Neural crest cell (in vitro differentiated cells): ENCODE results near the gene DDA1. TPM values are rescaled to one million over a fixed set of nuclear protein-coding genes. Genes with fewer than 3 reads are reported as not detected.

Experiments
- DNase-seq: peaks from one replicate; pipeline ENCODE4 v3.0.0; 2021; ENCODE audit warnings: low read depth, mixed read lengths, low spot score
- H3K27ac Mint-ChIP-seq: one replicate; pipeline ENCODE4 v1.8.0; 2021; ENCODE audit warnings: mild to moderate bottlenecking, mixed read lengths; ENCODE audit not compliant: unreplicated experiment
- H3K27me3 Mint-ChIP-seq: 2 replicates; pipeline ENCODE4 v1.8.0; 2021; ENCODE audit warnings: low read depth, mild to moderate bottlenecking, mixed read lengths
- H3K36me3 Mint-ChIP-seq: 2 replicates; pipeline ENCODE4 v1.8.0; 2021; ENCODE audit warnings: low read depth, mild to moderate bottlenecking, mixed read lengths
- H3K4me1 Mint-ChIP-seq: 2 replicates; pipeline ENCODE4 v1.8.0; 2021; ENCODE audit warnings: mixed read lengths
- H3K4me3 Mint-ChIP-seq: one replicate; pipeline ENCODE4 v1.8.0; 2021; ENCODE audit warnings: mild to moderate bottlenecking, mixed read lengths
- H3K9me3 Mint-ChIP-seq: 2 replicates; pipeline ENCODE4 v1.8.0; 2021; ENCODE audit warnings: mixed read lengths
- CTCF ChIP-seq: fragments of 200-600 bp; sonication (generic); conservative IDR thresholded peaks from 2 replicates; pipeline ENCODE4 v1.5.0; 2021; ENCODE audit warnings: antibody characterized with exemption, mild to moderate bottlenecking
- long read RNA-seq: library from polyadenylated mRNA; unstranded; transcript quantifications from one replicate; pipeline ENCODE4 v2.0.0, GENCODE V29; 2020
- total RNA-seq: library from RNA; stranded (reverse); gene quantifications from 2 replicates; pipeline ENCODE4 v1.2.1, GENCODE V29; 2021

Gene DDA1
- 44.9 and 49.9 TPM in 2 replicates for total RNA-seq
- long read RNA-seq, partial matches to known transcripts = 1 of 1 reads
- long read RNA-seq, other reads (novel, unspliced or antisense) = 0 of 1 reads

DNA sequence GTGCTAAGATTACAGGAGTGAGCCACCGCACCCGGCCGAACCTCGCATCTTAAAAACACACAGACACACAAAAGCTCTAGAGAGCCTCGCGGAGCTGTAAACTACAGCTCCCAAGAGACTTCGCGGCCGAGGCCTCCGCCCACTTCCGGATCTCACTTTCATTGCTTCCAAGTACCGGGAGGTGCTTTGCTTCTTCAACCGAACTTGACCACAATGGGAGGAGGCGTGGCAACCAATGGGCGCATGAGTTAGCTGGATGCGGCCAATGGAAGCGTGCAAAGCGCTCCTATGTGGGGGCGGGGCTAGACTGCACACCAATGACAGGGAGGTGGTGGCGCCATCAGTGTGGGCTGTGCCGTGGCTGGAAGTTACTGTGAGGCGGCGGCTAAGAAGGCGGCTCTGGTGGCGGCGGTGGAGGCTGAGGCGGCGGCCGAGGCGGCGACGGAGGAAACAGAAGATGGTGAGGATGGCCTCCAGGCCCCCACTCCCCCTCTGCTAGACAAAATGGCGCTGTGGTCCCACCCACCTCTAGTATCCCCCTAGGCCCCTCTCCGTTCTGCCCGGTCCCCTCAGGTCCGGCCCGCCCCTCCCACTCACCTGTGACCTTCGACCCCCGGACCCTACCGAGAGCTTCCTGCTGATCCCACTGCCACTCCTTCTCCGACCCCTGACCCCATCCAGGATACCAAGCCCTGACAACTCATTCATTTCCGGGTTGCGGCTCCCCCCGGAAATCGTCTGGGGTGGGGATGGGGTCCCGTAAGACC is at the start of gene DDA1:
TSS of gene DDA1 (plus strand) at position 366 of the 767 bp plus-strand sequence. CDS start at position 458, 92 bp downstream.
- Mint-ChIP-seq H3K27me3 (peaks cover 3% of the 10 kb centered on the region), H3K4me1 (peaks cover 47% of the 10 kb centered on the region), H3K9me3 (no peaks in the 10 kb centered on the region), H3K27ac (peak within 1 kb of the TSS; percentile 73), H3K36me3 (no peaks in the 10 kb centered on the region), H3K4me3 (peak within 1 kb of the TSS; percentile 97)
- DNase-seq = peak; percentile 96
- no peak for TF ChIP-seq CTCF

GRCh38 chr19:17259934-17260333 is 49.4 kb upstream of the DDA1 start:
- DNase-seq = no peak
- no peaks in the 10 kb centered on the region for H3K9me3 Mint-ChIP-seq
- H3K36me3 Mint-ChIP-seq = no peaks in the 10 kb centered on the region
- no peak for TF ChIP-seq CTCF
- peaks cover 6% of the 10 kb centered on the region for H3K4me1 Mint-ChIP-seq
- H3K27me3 Mint-ChIP-seq = peaks cover 2% of the 10 kb centered on the region
- no peak overlapping the region for H3K4me3 Mint-ChIP-seq
- H3K27ac Mint-ChIP-seq = no peak overlapping the region

GRCh38 chr19:17260842-17261325 is 48.5 kb upstream of the DDA1 start:
- Mint-ChIP-seq H3K4me3 (no peak overlapping the region), H3K27me3 (peaks cover 2% of the 10 kb centered on the region), H3K4me1 (peaks cover 6% of the 10 kb centered on the region), H3K9me3 (no peaks in the 10 kb centered on the region), H3K27ac (peak overlapping the region; percentile 52), H3K36me3 (no peaks in the 10 kb centered on the region)
- DNase-seq = peak; percentile 88
- TF ChIP-seq CTCF = peak; percentile 98

- H3K4me1 Mint-ChIP-seq = peaks cover 13% of the 10 kb centered on the region
- peaks cover 5% of the 10 kb centered on the region for H3K27me3 Mint-ChIP-seq
- peaks cover 5% of the 10 kb centered on the region for H3K9me3 Mint-ChIP-seq
- H3K4me3 Mint-ChIP-seq = no peak overlapping the region
- DNase-seq = no peak
- H3K36me3 Mint-ChIP-seq = no peaks in the 10 kb centered on the region
- no peak overlapping the region for H3K27ac Mint-ChIP-seq
- no peak for TF ChIP-seq CTCF
These were observed 46.8 kb upstream of the DDA1 start for GRCh38 chr19:17262557-17262956.

GRCh38 chr19:17263712-17264640 is 45.4 kb upstream of the DDA1 start:
- TF ChIP-seq CTCF = no peak
- Mint-ChIP-seq H3K27ac (no peak overlapping the region), H3K4me3 (no peak overlapping the region), H3K4me1 (peaks cover 20% of the 10 kb centered on the region), H3K9me3 (peaks cover 5% of the 10 kb centered on the region), H3K27me3 (peaks cover 5% of the 10 kb centered on the region), H3K36me3 (no peaks in the 10 kb centered on the region)
- DNase-seq = no peak
